BE2C (cell line): ENCODE data around the gene PLCH2.

Experiments used
- DNase-seq: peaks from one replicate; pipeline ENCODE4 v3.0.0-alpha.2; 2020
- H3K27me3 ChIP-seq: fragments of 250-450 bp; sonication (Bioruptor Pico); 2 replicates; pipeline ENCODE4 v1.5.1; 2020; ENCODE audit warnings: mild to moderate bottlenecking
- H3K36me3 ChIP-seq: fragments of 250-450 bp; sonication (Bioruptor Pico); 2 replicates; pipeline ENCODE4 v1.5.1; 2020; ENCODE audit warnings: mild to moderate bottlenecking
- H3K4me1 ChIP-seq: fragments of 250-450 bp; sonication (Bioruptor Pico); 2 replicates; pipeline ENCODE4 v1.5.1; 2020
- H3K4me3 ChIP-seq: 2 replicates; pipeline ENCODE4 v1.5.1; 2011; ENCODE audit warnings: low read depth, low read length
- H3K9me3 ChIP-seq: fragments of 250-450 bp; sonication (Bioruptor Pico); 2 replicates; pipeline ENCODE4 v1.5.1; 2020
- TF ChIP-seq, protein P1 (sequence below): IDR thresholded peaks from 2 replicates; pipeline ENCODE4 v1.5.1; 2012; ENCODE audit warnings: mild to moderate bottlenecking, low read depth, low read length

Gene PLCH2

GRCh38 chr1:2460203-2460602 is 15.9 kb upstream of the PLCH2 start:
- Histone ChIP-seq H3K4me1 (peaks cover 4% of the 10 kb centered on the region; the same call in 1 of the 2 replicates), H3K4me3 (no peak overlapping the region), H3K36me3 (no peaks in the 10 kb centered on the region), H3K27me3 (no peaks in the 10 kb centered on the region), H3K9me3 (no peaks in the 10 kb centered on the region)
- TF ChIP-seq, protein P1, sequence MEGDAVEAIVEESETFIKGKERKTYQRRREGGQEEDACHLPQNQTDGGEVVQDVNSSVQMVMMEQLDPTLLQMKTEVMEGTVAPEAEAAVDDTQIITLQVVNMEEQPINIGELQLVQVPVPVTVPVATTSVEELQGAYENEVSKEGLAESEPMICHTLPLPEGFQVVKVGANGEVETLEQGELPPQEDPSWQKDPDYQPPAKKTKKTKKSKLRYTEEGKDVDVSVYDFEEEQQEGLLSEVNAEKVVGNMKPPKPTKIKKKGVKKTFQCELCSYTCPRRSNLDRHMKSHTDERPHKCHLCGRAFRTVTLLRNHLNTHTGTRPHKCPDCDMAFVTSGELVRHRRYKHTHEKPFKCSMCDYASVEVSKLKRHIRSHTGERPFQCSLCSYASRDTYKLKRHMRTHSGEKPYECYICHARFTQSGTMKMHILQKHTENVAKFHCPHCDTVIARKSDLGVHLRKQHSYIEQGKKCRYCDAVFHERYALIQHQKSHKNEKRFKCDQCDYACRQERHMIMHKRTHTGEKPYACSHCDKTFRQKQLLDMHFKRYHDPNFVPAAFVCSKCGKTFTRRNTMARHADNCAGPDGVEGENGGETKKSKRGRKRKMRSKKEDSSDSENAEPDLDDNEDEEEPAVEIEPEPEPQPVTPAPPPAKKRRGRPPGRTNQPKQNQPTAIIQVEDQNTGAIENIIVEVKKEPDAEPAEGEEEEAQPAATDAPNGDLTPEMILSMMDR: no peak
- no peak for DNase-seq

DNA sequence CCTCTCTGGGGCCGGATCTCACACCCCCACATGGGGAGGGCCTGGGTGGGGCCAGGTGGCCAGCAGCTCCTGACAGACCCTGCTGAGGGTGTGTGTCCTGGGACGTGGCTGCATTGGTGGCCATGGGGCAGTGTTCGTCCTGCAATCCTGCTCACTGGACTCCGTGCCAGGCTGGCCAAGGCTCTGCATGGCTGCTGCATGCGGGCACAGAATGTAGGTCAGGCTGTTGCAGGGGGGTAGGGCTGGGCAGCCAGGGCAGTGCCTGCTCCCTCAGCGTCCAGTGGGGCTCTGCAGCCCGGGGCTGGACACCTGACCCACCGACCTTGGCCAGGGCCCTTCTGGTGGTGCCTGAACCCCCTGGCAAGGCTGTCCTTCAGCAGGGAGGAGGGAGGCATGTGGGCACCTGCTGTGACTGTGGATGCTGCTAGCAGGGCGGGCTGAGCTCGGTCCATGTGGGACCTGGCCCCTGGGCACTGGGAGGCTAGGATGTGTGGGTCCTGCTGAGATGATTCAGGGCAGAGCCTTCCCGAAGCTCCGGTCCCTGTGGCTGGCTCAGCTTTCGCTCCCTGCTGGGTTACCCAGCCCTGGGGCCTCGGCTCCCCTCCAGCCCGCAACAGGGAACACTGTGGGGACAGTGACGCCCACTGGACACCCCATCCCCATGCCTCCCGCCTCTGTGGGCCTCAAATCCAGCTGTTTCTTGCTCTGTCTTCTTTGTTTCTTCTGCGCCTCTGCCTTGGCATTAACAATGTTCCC is 14.9 kb upstream of the PLCH2 start:
- Histone ChIP-seq H3K27me3 (no peaks in the 10 kb centered on the region), H3K9me3 (no peaks in the 10 kb centered on the region), H3K4me3 (no peak overlapping the region), H3K4me1 (peaks cover 4% of the 10 kb centered on the region; the same call in 1 of the 2 replicates), H3K36me3 (no peaks in the 10 kb centered on the region)
- TF ChIP-seq, protein P1: no peak
- DNase-seq: no peak

DNA sequence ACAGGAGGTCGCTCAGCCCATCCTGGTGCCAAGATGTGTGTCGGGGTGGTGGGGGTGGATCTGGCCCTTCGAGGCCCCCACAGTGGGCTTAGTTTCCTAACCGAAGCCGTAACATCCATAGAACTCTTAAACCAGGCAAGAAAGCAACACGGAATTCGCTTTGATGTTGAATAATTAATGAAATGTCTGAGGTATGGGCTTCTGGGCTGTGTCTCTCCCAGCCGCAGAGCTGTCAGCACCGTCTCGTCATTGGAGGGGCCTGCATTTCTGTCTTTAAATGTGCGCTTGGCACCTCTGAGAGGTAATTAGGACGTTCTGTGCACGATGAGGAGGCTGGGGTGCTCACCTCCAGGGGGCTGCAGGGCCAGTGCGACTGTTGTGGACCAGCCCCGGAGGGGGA is 13.3 kb upstream of the PLCH2 start:
- Histone ChIP-seq H3K4me1 (peaks cover 4% of the 10 kb centered on the region; the same call in 1 of the 2 replicates), H3K36me3 (no peaks in the 10 kb centered on the region), H3K27me3 (no peaks in the 10 kb centered on the region), H3K9me3 (no peaks in the 10 kb centered on the region), H3K4me3 (no peak overlapping the region)
- TF ChIP-seq, protein P1: no peak
- DNase-seq: no peak

DNA sequence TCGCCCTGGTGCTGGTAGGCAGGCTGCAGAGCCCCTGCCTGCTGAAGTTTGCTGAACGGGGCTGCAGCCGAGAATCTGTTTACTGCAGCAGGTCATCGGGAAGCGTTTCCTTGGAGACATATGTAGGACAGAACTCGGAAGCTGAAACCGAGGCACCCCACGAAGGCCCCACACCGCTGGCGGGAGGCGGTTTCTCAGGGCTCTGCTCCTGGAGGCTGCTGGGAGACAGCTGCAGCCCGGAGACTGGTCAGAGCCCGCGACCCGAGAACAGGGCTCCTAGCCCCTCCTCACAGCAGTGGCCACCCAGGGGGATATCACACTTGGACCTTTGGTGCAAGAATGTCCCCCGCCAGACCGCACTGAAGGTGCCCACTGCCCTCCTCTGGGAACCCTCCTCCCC is 12.7 kb upstream of the PLCH2 start:
- Histone ChIP-seq H3K9me3 (no peaks in the 10 kb centered on the region), H3K36me3 (no peaks in the 10 kb centered on the region), H3K4me1 (peaks cover 4% of the 10 kb centered on the region; the same call in 1 of the 2 replicates), H3K27me3 (no peaks in the 10 kb centered on the region), H3K4me3 (no peak overlapping the region)
- no peak for DNase-seq
- TF ChIP-seq, protein P1: no peak

GRCh38 chr1:2465371-2466269 is 10.5 kb upstream of the PLCH2 start:
- no peak overlapping the region for H3K4me3 ChIP-seq
- TF ChIP-seq, protein P1: no peak
- H3K27me3 ChIP-seq: no peaks in the 10 kb centered on the region
- H3K36me3 ChIP-seq: no peaks in the 10 kb centered on the region
- no peak for DNase-seq
- peaks cover 9% of the 10 kb centered on the region; the same call in 1 of the 2 replicates for H3K4me1 ChIP-seq
- H3K9me3 ChIP-seq: no peaks in the 10 kb centered on the region
